ENCODE results near the gene TCAIM. TPM values are rescaled to one million over a fixed set of nuclear protein-coding genes. Genes with fewer than 3 reads are reported as not detected.

TCAIM gene
- total RNA-seq, 4 donors from 2014 or later = 15.5 to 26.9 (median 22.7) TPM

GRCh38 chr3:44297255-44297654 lies 41.3 kb upstream of the TCAIM start:
- ATAC-seq (no peak), DNase-seq (no peak)
- TF ChIP-seq POLR2A (IDR thresholded peaks at IDR 0.05) (no peak), CTCF (IDR thresholded peaks at IDR 0.05 in 4 of 5, conservative IDR thresholded peaks at IDR 0.05 in 1 of 5) (no peak)
- Histone ChIP-seq H3K4me3 (no peak overlapping the region), H3K27me3 (no peaks in the 10 kb centered on the region), H3K27ac (no peak overlapping the region), H3K9me3 (no peaks in the 10 kb centered on the region), H3K4me1 (no peaks in the 10 kb centered on the region), H3K36me3 (no peaks in the 10 kb centered on the region)
- intact Hi-C loops (cut with DNase I; ENCODE audit: low total_unique reads) = no loop called here
- in situ Hi-C loops (cut with MboI; ENCODE audit: low sequenced_read_pairs in 4 of 4) = no loop called here

- ATAC-seq = no peak
Observed at GRCh38 chr3:44301746-44302145, 36.8 kb upstream of the TCAIM start.

GRCh38 chr3:44309500-44309899 lies 29.1 kb upstream of the TCAIM start:
- no peak overlapping the region for H3K4me3 ChIP-seq
- no peak overlapping the region for H3K27ac ChIP-seq
- no peaks in the 10 kb centered on the region for H3K27me3 ChIP-seq
- H3K4me1 ChIP-seq = no peaks in the 10 kb centered on the region
- no peak for ATAC-seq
- TF ChIP-seq POLR2A (IDR thresholded peaks at IDR 0.05) (no peak), CTCF (IDR thresholded peaks at IDR 0.05 in 4 of 5, conservative IDR thresholded peaks at IDR 0.05 in 1 of 5) (no peak)
- no peaks in the 10 kb centered on the region for H3K9me3 ChIP-seq
- no peak for DNase-seq
- no peaks in the 10 kb centered on the region for H3K36me3 ChIP-seq
- intact Hi-C loops (cut with DNase I; ENCODE audit: low total_unique reads) = no loop called here
- in situ Hi-C loops (cut with MboI; ENCODE audit: low sequenced_read_pairs in 4 of 4) = loop anchor here in 1 of 4 donors (25.0 kb wide), 1 partner anchor 178 kb away; the partner anchor contains the start of gene ZNF445

More at GRCh38 chr3:44301746-44302145, 36.8 kb upstream of the TCAIM start:
- TF ChIP-seq POLR2A (IDR thresholded peaks at IDR 0.05) (no peak), CTCF (IDR thresholded peaks at IDR 0.05 in 4 of 5, conservative IDR thresholded peaks at IDR 0.05 in 1 of 5) (no peak)
- Histone ChIP-seq H3K9me3 (no peaks in the 10 kb centered on the region), H3K27me3 (no peaks in the 10 kb centered on the region), H3K27ac (no peak overlapping the region), H3K4me3 (no peak overlapping the region), H3K4me1 (no peaks in the 10 kb centered on the region), H3K36me3 (no peaks in the 10 kb centered on the region)
- no peak for DNase-seq
- intact Hi-C loops (cut with DNase I; ENCODE audit: low total_unique reads) (no loop called here), in situ Hi-C loops (cut with MboI; ENCODE audit: low sequenced_read_pairs in 4 of 4) (loop anchor here in 1 of 4 donors (25.0 kb wide), 1 partner anchor 186 kb away; the partner anchor contains the start of gene ZNF445)

- ATAC-seq (no peak), DNase-seq (no peak)
- intact Hi-C loops (cut with DNase I; ENCODE audit: low total_unique reads) = no loop called here
- in situ Hi-C loops (cut with MboI; ENCODE audit: low sequenced_read_pairs in 4 of 4) = loop anchor here in 1 of 4 donors (25.0 kb wide), 1 partner anchor 168 kb away; the partner anchor contains the start of gene ZNF445
- TF ChIP-seq CTCF (IDR thresholded peaks at IDR 0.05 in 4 of 5, conservative IDR thresholded peaks at IDR 0.05 in 1 of 5) = no peak
- no peak for TF ChIP-seq POLR2A (IDR thresholded peaks at IDR 0.05)
- Histone ChIP-seq H3K4me1 (peaks cover 0 to 2% of the 10 kb centered on the region in 2 donors), H3K36me3 (no peaks in the 10 kb centered on the region), H3K27ac (no peak overlapping the region), H3K4me3 (no peak overlapping the region), H3K9me3 (no peaks in the 10 kb centered on the region), H3K27me3 (no peaks in the 10 kb centered on the region)
Observed at GRCh38 chr3:44318891-44319311, 19.7 kb upstream of the TCAIM start.

- ATAC-seq = no peak
- Histone ChIP-seq H3K27ac (no peak overlapping the region), H3K9me3 (no peaks in the 10 kb centered on the region), H3K4me3 (no peak overlapping the region), H3K36me3 (no peaks in the 10 kb centered on the region), H3K27me3 (no peaks in the 10 kb centered on the region), H3K4me1 (peaks cover 0 to 2% of the 10 kb centered on the region in 2 donors)
- TF ChIP-seq CTCF (IDR thresholded peaks at IDR 0.05 in 4 of 5, conservative IDR thresholded peaks at IDR 0.05 in 1 of 5) = no peak
- DNase-seq = no peak
- in situ Hi-C loops (cut with MboI; ENCODE audit: low sequenced_read_pairs in 4 of 4) = loop anchor here in 2 of 4 donors (10.0 to 25.0 kb wide), 2 partner anchors 166 to 303 kb away; partner anchors contain the start of genes ZNF197 (in 1 of the 2) and ZNF445 (in 1 of the 2)
- intact Hi-C loops (cut with DNase I; ENCODE audit: low total_unique reads) = loop anchor here (5.0 to 10.0 kb wide), 5 partner anchors 36 to 593 kb away; partner anchors contain the start of gene TMEM42
Observed at GRCh38 chr3:44321335-44321734, 17.2 kb upstream of the TCAIM start.
